ENCODE measurements around the gene SPG11. TPM values are rescaled to one million over a fixed set of nuclear protein-coding genes. Genes with fewer than 3 reads are reported as not detected.
A peak's percentile ranks its signal among the peaks of the same experiment; 100 is the strongest.

SPG11 gene
- 100 to 1,000 TPM in 1 of 2 donors, 10 to 100 TPM in 1; 86.5 to 119 TPM for total RNA-seq
- 10 to 100 TPM; 39.2 to 42.0 TPM for polyA plus RNA-seq
- long read RNA-seq, donor 1, full-length matches to known transcripts, result 1 of 6 reads
- long read RNA-seq, donor 1, partial matches to known transcripts, result 5 of 6 reads
- long read RNA-seq, donor 1, other reads (novel, unspliced or antisense), result 0 of 6 reads
- long read RNA-seq, donor 2, result 0 reads
- long read RNA-seq, donor 3, result 0 reads
- long read RNA-seq, donor 4, partial matches to known transcripts, result 0 of 1 reads
- long read RNA-seq, donor 4, other reads (novel, unspliced or antisense), result 0 of 1 reads
- long read RNA-seq, donor 5, partial matches to known transcripts, result 0 of 2 reads
- long read RNA-seq, donor 5, other reads (novel, unspliced or antisense), result 0 of 2 reads

GRCh38 chr15:44663410-44664308 lies at the start of gene SPG11:
TSS of gene SPG11 (minus strand) at chr15:44663662. CDS start at chr15:44663647, 15 bp downstream.
- peak within 1 kb of the TSS; percentile 87 for H3K4me3 ChIP-seq
- peak; percentile 94 for TF ChIP-seq CTCF (IDR thresholded peaks at IDR 0.05; ENCODE audit: control extremely low read depth, extremely low read depth)
- H3K9me3 ChIP-seq (ENCODE audit: control insufficient read depth in 4 of 4, insufficient read depth in 3 of 4, low read length in 3 of 4), result no peaks in the 10 kb centered on the region
- H3K9ac ChIP-seq (ENCODE audit: insufficient read depth in 1 of 2, low read length in 2 of 2), result peak within 1 kb of the TSS; percentile 69 to 87
- DNase-seq (peak; percentile 98 to 99 (median 98)), ATAC-seq (ENCODE audit: insufficient read depth, low FRiP score) (peak; percentile 97)
- H3K27me3 ChIP-seq (ENCODE audit: control insufficient read depth in 3 of 3, insufficient read depth in 3 of 3, low read length in 2 of 3), result no peaks in the 10 kb centered on the region
- H3K36me3 ChIP-seq (ENCODE audit: control insufficient read depth in 4 of 4, insufficient read depth in 4 of 4, low read length in 4 of 4), result peaks cover 0 to 12% (median 9%) of the 10 kb centered on the region in 4 donors
- 7% methylated on average over 52 to 53 of the region's 53 CpGs for WGBS, 2 donors
- H3K27ac ChIP-seq (ENCODE audit: low read depth in 1 of 2, low read length in 1 of 2), result peak within 1 kb of the TSS; percentile 98 to 99
- H3K4me1 ChIP-seq (ENCODE audit: control insufficient read depth in 5 of 5, insufficient read depth in 5 of 5, low read length in 5 of 5), result peaks cover 0 to 11% (median 2%) of the 10 kb centered on the region in 5 donors

GRCh38 chr15:44712346-44713005 lies 49.0 kb upstream of the SPG11 start:
- H3K4me1 ChIP-seq (ENCODE audit: control insufficient read depth in 5 of 5, insufficient read depth in 5 of 5, low read length in 5 of 5), result peaks cover 0 to 23% (median 8%) of the 10 kb centered on the region in 5 donors
- ATAC-seq (ENCODE audit: insufficient read depth, low FRiP score), result peak; percentile 59

More at GRCh38 chr15:44712346-44713005, 49.0 kb upstream of the SPG11 start:
- Histone ChIP-seq H3K9ac (ENCODE audit: insufficient read depth in 1 of 2, low read length in 2 of 2) (peak overlapping the region; percentile 92 to 99), H3K27me3 (ENCODE audit: control insufficient read depth in 3 of 3, insufficient read depth in 3 of 3, low read length in 2 of 3) (no peaks in the 10 kb centered on the region), H3K4me3 (peak overlapping the region; percentile 80), H3K27ac (ENCODE audit: low read depth in 1 of 2, low read length in 1 of 2) (peak overlapping the region; percentile 85 to 90), H3K36me3 (ENCODE audit: control insufficient read depth in 4 of 4, insufficient read depth in 4 of 4, low read length in 4 of 4) (peaks cover 14 to 23% (median 17%) of the 10 kb centered on the region in 4 donors), H3K9me3 (ENCODE audit: control insufficient read depth in 4 of 4, insufficient read depth in 3 of 4, low read length in 3 of 4) (no peaks in the 10 kb centered on the region)
- DNase-seq, result peak; percentile 82 to 96 (median 94)
- TF ChIP-seq CTCF (IDR thresholded peaks at IDR 0.05; ENCODE audit: control extremely low read depth, extremely low read depth), result no peak
- 2 to 3% methylated on average over 24 of the region's 24 CpGs for WGBS, 2 donors

Measured in lung (tissue), 16 donors.